SK-N-DZ (cell line): ENCODE data around the gene SCN4B. TPM values are rescaled to one million over a fixed set of nuclear protein-coding genes. Genes with fewer than 3 reads are reported as not detected.
"Not testable (repeated sequence)": the region's sequence is repeated elsewhere in the genome, so short reads cannot be mapped to it uniquely, and the experiment has no call there.

ENCODE experiments used
- DNase-seq: peaks from one replicate; pipeline ENCODE4 v3.0.0-alpha.2; 2015; ENCODE audit warnings: low spot score
- polyA plus RNA-seq, 2 experiments: library from polyadenylated mRNA; depleted of rRNA; stranded (reverse); fragments of >200 nt; gene quantifications; 2 replicates each; pipeline ENCODE4 v1.2.3, GENCODE V29; 2014

SCN4B gene
- polyA plus RNA-seq (2014; cell fraction: cytosol; rRNA removed): not detected in 2 replicates
- polyA plus RNA-seq (2014; cell fraction: nucleus; rRNA removed): not detected in 2 replicates

GRCh38 chr11:118152552-118153471 is at the start of gene SCN4B:
Gene SCN4B (minus strand): TSS chr11:118152823. CDS start chr11:118152673, 150 bp downstream.
- peak; percentile 34 for DNase-seq

GRCh38 chr11:118201966-118202365 is 49.3 kb upstream of the SCN4B start:
- no peak for DNase-seq

- DNase-seq: no peak
Observed at GRCh38 chr11:118200901-118201680, 48.5 kb upstream of the SCN4B start.

- no peak for DNase-seq
Observed at GRCh38 chr11:118200497-118200896, 47.9 kb upstream of the SCN4B start.

GRCh38 chr11:118199135-118199534 is 46.5 kb upstream of the SCN4B start:
- DNase-seq: no peak

- DNase-seq: peak; percentile 1
Observed at GRCh38 chr11:118198370-118198769, 45.7 kb upstream of the SCN4B start.

- DNase-seq: no peak
Observed at GRCh38 chr11:118194835-118195627, 42.4 kb upstream of the SCN4B start.

GRCh38 chr11:118193910-118194566 is 41.4 kb upstream of the SCN4B start:
- no peak for DNase-seq

GRCh38 chr11:118192817-118193216 is 40.2 kb upstream of the SCN4B start:
- DNase-seq: not testable (repeated sequence)

GRCh38 chr11:118190942-118191506 is 38.4 kb upstream of the SCN4B start:
- not testable (repeated sequence) for DNase-seq

- no peak for DNase-seq
Observed at GRCh38 chr11:118186346-118187107, 33.9 kb upstream of the SCN4B start.

- no peak for DNase-seq
Observed at GRCh38 chr11:118184784-118185579, 32.4 kb upstream of the SCN4B start.

- DNase-seq: not testable (repeated sequence)
Observed at GRCh38 chr11:118183691-118184090, 31.1 kb upstream of the SCN4B start.

- DNase-seq: peak; percentile 12
Observed at GRCh38 chr11:118180300-118180703, 27.7 kb upstream of the SCN4B start.

GRCh38 chr11:118176778-118177134 is 24.1 kb upstream of the SCN4B start:
- DNase-seq: no peak

GRCh38 chr11:118175993-118176777 is 23.6 kb upstream of the SCN4B start, which contains the start of gene SCN2B:
Gene SCN2B (minus strand): TSS chr11:118176639. CDS start chr11:118176431, 208 bp downstream.
- DNase-seq: no peak

- no peak for DNase-seq
Observed at GRCh38 chr11:118175031-118175992, 22.7 kb upstream of the SCN4B start.
